DND-41 (cell line): ENCODE measurements around the gene KISS1.

Experiments
- EZH2 ChIP-seq: IDR thresholded peaks from 3 replicates; pipeline ENCODE4 v1.6.1; 2012; ENCODE audit warnings: borderline replicate concordance, low read depth, mild to moderate bottlenecking, moderate library complexity, low read length, inconsistent platforms; ENCODE audit not compliant: severe bottlenecking
- TF ChIP-seq, protein P1 (sequence below): IDR thresholded peaks from 2 replicates; pipeline ENCODE4 v1.5.1; 2012; ENCODE audit warnings: borderline replicate concordance, low read length, moderate library complexity, mild to moderate bottlenecking; ENCODE audit not compliant: poor library complexity, severe bottlenecking; ENCODE audit errors: extremely low read depth

DNA sequence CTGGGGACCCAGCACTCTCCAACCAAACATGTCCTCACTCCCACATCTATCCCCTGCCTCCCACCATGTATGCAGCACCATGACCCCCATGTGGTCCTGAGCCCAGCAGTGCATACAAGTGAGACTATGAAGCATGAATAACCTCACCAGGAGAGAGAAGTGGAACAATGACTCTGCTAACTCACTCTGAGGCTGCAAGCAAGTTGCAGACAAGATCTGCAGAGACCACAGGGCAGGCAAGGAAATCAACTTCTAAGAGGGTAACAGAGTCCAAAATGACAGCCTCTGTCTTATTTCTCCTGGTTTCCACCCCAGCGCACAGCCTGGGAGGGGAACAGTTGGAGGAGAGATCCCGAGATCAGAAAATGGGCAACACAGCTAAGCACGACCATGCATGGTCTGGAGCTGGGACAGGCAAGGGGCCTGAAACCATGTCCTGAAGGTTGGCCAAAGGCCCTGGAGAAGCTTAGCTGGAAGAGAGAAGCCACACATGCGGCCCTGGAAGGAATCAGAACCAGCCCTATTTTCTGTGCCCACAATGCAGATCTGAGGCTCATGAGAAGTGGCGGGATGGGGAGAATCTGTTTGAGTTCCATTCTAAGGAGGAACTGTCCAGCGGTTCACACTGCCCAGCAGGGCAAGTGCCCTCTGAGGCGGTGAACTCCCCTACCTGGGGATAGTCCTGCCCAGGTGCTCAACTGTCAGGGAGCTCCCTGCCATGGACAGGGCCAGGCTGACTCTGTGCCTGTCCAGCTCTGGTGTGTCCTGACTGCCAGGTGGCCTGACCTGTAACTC is 17.6 kb downstream of the KISS1 start:
- TF ChIP-seq, protein P1, sequence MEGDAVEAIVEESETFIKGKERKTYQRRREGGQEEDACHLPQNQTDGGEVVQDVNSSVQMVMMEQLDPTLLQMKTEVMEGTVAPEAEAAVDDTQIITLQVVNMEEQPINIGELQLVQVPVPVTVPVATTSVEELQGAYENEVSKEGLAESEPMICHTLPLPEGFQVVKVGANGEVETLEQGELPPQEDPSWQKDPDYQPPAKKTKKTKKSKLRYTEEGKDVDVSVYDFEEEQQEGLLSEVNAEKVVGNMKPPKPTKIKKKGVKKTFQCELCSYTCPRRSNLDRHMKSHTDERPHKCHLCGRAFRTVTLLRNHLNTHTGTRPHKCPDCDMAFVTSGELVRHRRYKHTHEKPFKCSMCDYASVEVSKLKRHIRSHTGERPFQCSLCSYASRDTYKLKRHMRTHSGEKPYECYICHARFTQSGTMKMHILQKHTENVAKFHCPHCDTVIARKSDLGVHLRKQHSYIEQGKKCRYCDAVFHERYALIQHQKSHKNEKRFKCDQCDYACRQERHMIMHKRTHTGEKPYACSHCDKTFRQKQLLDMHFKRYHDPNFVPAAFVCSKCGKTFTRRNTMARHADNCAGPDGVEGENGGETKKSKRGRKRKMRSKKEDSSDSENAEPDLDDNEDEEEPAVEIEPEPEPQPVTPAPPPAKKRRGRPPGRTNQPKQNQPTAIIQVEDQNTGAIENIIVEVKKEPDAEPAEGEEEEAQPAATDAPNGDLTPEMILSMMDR: no peak
- no peak for TF ChIP-seq EZH2
